Femur (tissue), 1 donor: ENCODE data around the gene BIN2.

Experiments used
- DNase-seq: peaks from one replicate; pipeline ENCODE4 v3.0.0-alpha.2; 2017

Gene BIN2

GRCh38 chr12:51253276-51253675, 70.7 kb downstream of the BIN2 start:
- no peak for DNase-seq

- DNase-seq, result no peak
Observed at GRCh38 chr12:51247523-51248206, 76.3 kb downstream of the BIN2 start.

- DNase-seq, result peak; percentile 50
Observed at GRCh38 chr12:51246254-51246853, 77.6 kb downstream of the BIN2 start.

- DNase-seq, result no peak
Observed at GRCh38 chr12:51245476-51246253, 78.3 kb downstream of the BIN2 start.

GRCh38 chr12:51244269-51244668, 79.7 kb downstream of the BIN2 start:
- no peak for DNase-seq

- no peak for DNase-seq
Observed at GRCh38 chr12:51242876-51243275, 81.1 kb downstream of the BIN2 start.

- no peak for DNase-seq
Observed at GRCh38 chr12:51242120-51242519, 81.9 kb downstream of the BIN2 start.

- no peak for DNase-seq
Observed at GRCh38 chr12:51240971-51241370, 83.0 kb downstream of the BIN2 start.

- DNase-seq, result peak; percentile 97
Observed at GRCh38 chr12:51238510-51239334, 85.3 kb downstream of the BIN2 start, which contains the start of gene DAZAP2. Gene DAZAP2, plus strand, starts transcription at chr12:51238826. Its CDS starts 82 bp downstream, at chr12:51238908.

GRCh38 chr12:51238037-51238509, 85.9 kb downstream of the BIN2 start:
- no peak for DNase-seq

- no peak for DNase-seq
Observed at GRCh38 chr12:51234530-51234929, 89.4 kb downstream of the BIN2 start.

- DNase-seq, result no peak
Observed at GRCh38 chr12:51232642-51233041, 91.3 kb downstream of the BIN2 start.
